8988T (cell line): Measurements from ENCODE around the gene NDUFS6.

Experiments used
- DNase-seq: peaks from one replicate; pipeline ENCODE4 v3.0.0; 2011

NDUFS6 gene

DNA sequence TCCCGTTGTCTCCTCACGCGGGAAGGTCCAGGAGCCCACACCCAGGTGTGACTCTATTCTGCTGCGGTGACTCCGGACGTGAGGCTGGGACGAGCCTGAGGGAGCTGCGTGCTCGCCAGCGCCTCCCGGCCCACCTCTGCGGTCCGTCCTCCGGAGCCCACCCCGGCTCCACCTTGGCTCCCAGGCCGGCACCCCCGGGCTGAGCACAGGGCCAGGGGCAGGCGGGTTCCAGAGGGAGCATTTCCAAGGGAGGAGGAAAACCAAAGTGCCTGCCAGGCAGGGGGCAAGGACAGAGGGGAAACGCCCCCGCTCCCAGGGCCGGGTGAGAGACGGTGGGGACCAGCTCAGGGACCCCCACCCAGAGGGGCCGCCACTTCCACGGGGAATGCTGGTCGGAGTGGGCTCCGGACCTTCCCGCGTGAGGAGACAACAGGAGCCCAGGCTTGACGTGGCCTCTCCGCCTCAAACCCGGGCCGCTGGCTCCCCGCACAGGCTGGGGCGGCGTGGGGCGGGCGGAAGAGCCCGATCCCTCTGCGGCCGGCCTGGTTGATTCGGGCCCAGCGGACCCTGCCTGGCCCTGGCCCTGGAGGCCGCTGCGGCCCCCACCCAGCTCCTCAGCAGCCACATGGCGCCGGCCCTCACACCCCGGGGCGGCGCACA lies 55.5 kb downstream of the NDUFS6 start:
- DNase-seq = no peak

- DNase-seq = no peak
Observed at GRCh38 chr5:1857256-1857600, 56.0 kb downstream of the NDUFS6 start.

DNA sequence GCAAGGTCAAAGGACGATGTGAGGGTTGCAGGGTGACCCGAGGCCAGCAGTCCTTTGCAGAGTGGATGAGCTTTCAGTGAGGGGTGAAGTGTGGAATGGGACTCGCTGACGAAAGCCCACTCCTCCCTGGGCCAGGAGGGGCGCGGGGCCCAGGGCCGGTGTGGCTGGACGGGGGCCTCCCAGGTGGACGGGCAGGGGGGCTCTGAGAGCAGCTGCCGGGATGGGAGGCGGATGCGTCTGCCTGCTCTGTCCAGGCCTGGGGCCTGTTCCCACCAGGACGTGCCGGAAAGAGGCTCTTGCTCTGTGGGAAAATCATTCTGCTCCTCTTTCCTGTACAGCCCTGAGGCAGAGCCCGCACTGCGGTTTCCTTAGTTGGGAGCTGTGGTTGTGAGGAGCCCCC lies 57.2 kb downstream of the NDUFS6 start:
- DNase-seq = no peak

- DNase-seq = no peak
Observed at GRCh38 chr5:1859099-1859498, 57.9 kb downstream of the NDUFS6 start.

GRCh38 chr5:1860021-1860610 lies 58.9 kb downstream of the NDUFS6 start:
- no peak for DNase-seq

DNA sequence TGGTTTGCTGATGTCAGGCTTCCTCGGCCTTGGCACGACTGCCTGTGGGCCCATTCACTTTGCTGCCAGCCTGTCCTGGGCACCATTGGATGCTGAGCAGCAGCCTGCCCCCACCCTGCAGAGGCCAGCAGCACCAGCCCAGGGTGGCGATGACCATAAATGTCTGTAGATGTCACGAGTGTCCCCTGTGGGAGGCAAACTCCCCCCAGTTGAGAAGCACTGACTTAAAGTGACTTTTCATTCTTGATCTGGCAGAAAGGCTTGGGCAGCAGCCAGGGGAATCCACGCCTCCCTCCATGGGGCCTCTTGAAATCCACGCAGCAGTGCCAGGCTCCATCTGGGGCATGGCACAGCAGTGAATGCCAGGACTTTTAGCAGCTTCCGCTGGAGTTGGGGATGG lies 59.7 kb downstream of the NDUFS6 start:
- no peak for DNase-seq

DNA sequence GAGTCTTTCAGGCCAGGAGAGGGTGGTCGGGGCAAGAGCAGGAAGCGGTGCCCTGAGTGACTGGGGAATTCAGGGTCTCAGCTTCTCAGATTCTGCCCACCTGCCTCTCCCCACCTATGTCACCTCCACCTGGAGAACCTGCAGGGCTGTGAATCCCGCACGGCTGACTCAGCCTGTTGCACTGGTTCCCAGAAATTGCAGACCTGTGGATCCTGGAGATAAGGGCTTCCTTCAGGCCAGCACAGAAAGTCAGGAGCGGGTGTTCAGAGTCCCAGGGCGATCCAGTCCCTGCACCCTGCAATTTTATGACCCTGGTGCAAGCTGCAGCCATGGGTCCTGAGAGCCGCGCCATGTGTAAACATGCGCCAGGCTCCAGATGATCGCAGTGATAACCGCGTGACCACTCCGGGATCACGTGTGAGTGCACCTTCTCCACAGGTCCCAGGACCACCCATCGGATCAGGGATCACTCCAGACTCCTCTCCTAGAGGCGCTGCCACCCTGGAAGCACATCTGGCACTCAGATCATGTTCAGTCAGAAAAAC lies 63.8 kb downstream of the NDUFS6 start:
- DNase-seq = no peak

DNA sequence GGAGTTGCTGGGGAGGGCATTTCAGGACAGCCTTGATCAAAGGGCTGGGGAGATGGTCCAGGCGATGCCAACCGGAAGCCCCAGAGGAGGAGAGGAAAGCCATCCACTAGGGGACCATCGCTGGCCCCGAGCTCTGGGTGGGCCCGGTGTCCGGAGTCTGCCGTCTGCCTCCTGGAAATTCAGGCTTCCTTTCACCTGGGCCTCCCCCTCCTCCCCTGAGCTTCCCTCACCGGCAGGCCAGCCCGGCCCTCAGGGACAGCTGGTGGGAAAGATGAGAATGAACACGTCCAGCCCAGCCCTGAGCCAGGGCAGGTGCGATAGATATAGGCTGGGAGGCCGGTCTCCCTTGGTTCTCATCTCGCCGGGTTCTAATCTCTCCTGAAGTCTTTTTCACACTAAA lies 64.3 kb downstream of the NDUFS6 start:
- no peak for DNase-seq
